ENCODE results near the gene THRB.

DNA sequence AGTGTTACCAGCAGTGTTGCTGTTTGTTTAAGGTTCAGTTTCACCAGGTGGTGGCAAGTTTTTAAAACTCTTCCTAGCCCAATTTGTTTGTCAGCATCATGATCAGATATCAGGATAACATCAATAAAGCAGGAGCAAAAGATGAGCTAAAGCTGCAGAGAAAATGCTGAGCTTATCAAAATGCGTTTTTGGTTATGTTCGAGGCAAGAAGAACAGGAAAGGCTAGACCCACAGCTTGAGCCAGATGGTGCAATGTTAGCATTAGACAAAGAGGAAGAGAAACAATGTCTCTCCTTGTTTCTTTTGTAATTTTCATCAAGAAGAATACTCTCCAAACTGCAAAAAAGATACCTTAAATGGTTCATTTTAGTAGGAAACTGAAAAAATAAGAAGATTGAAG lies 66.2 kb downstream of the THRB start:
- TF ChIP-seq POLR2A (IDR thresholded peaks at IDR 0.05) (no peak), POLR2AphosphoS5 (IDR thresholded peaks at IDR 0.05) (no peak)
- TF ChIP-seq, protein P1, sequence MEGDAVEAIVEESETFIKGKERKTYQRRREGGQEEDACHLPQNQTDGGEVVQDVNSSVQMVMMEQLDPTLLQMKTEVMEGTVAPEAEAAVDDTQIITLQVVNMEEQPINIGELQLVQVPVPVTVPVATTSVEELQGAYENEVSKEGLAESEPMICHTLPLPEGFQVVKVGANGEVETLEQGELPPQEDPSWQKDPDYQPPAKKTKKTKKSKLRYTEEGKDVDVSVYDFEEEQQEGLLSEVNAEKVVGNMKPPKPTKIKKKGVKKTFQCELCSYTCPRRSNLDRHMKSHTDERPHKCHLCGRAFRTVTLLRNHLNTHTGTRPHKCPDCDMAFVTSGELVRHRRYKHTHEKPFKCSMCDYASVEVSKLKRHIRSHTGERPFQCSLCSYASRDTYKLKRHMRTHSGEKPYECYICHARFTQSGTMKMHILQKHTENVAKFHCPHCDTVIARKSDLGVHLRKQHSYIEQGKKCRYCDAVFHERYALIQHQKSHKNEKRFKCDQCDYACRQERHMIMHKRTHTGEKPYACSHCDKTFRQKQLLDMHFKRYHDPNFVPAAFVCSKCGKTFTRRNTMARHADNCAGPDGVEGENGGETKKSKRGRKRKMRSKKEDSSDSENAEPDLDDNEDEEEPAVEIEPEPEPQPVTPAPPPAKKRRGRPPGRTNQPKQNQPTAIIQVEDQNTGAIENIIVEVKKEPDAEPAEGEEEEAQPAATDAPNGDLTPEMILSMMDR (IDR thresholded peaks at IDR 0.05 in 8 of 11, conservative IDR thresholded peaks at IDR 0.05 in 3 of 11): no peak
